PFSK-1 (cell line): ENCODE data around the gene EXOC4.

ENCODE experiments used
- FOXP2 ChIP-seq: optimal IDR thresholded peaks from 2 replicates; pipeline ENCODE3; 2011; ENCODE audit warnings: borderline replicate concordance, control low read depth, inconsistent platforms; ENCODE audit not compliant: insufficient read depth; ENCODE audit errors: extremely low read length, extremely low read depth
- POLR2AphosphoS5 ChIP-seq: IDR thresholded peaks from 2 replicates; pipeline ENCODE4 v1.6.1; 2012; ENCODE audit warnings: low read depth, mild to moderate bottlenecking, control low read depth, low read length, moderate library complexity
- REST ChIP-seq, 2 experiments: IDR thresholded peaks; 2 replicates each; pipeline versions ENCODE4 v1.6.1 to v1.8.0; 2011 to 2012; ENCODE audit warnings: low read depth in 2 of 2, low read length in 2 of 2, control low read depth in 1 of 2, inconsistent platforms in 1 of 2, mild to moderate bottlenecking in 1 of 2, moderate library complexity in 1 of 2; ENCODE audit not compliant: insufficient read depth in 1 of 2
- SIN3A ChIP-seq: IDR thresholded peaks from 2 replicates; pipeline ENCODE4 v1.6.1; 2012; ENCODE audit warnings: mild to moderate bottlenecking, low read length, moderate library complexity, borderline replicate concordance; ENCODE audit not compliant: insufficient read depth
- TAF1 ChIP-seq: IDR thresholded peaks from 2 replicates; pipeline ENCODE4 v1.6.1; 2012; ENCODE audit warnings: low read length, control low read depth, borderline replicate concordance; ENCODE audit not compliant: insufficient read depth

- TF ChIP-seq POLR2AphosphoS5: no peak
- no peak for TF ChIP-seq SIN3A
- no peak for TF ChIP-seq TAF1
- TF ChIP-seq FOXP2: no peak
- no peak for TF ChIP-seq REST (IDR thresholded peaks at IDR 0.05; ENCODE audit: insufficient read depth in 1 of 2, low read depth in 2 of 2, low read length in 2 of 2)
Observed at GRCh38 chr7:133619491-133619890, 366.6 kb downstream of the EXOC4 start.
